Gastroesophageal sphincter (tissue), 4 donors: ENCODE measurements around the gene ARMC9. TPM values are rescaled to one million over a fixed set of nuclear protein-coding genes. Genes with fewer than 3 reads are reported as not detected.
A peak's percentile ranks its signal among the peaks of the same experiment; 100 is the strongest.
"Not testable (repeated sequence)": the region's sequence is repeated elsewhere in the genome, so short reads cannot be mapped to it uniquely, and the experiment has no call there.

Experiments used
- ATAC-seq: fragments of 150-250 bp; one replicate; pipeline ENCODE4 v1.9.1; 2016; ENCODE audit warnings: mild to moderate bottlenecking, moderate library complexity
- H3K27ac ChIP-seq, 4 donors: fragments of 200-600 bp; sonication (generic) in 3 of 4; 1 replicate in 3 of 4; 2 replicates in 1 of 4; pipeline ENCODE4 v1.5.1; 2016 to 2019
- H3K27me3 ChIP-seq: fragments of 200-600 bp; sonication (generic); one replicate; pipeline ENCODE4 v1.5.1; 2019
- H3K36me3 ChIP-seq, 2 donors: fragments of 200-600 bp; sonication (generic); one replicate each; pipeline ENCODE4 v1.5.1; 2019; ENCODE audit warnings: control low read depth in 1 of 2
- H3K4me1 ChIP-seq, 3 donors: fragments of 200-600 bp; sonication (generic); 1 replicate in 2 of 3; 2 replicates in 1 of 3; pipeline ENCODE4 v1.5.1; 2016 to 2019; ENCODE audit warnings: control low read depth in 2 of 3
- H3K4me3 ChIP-seq, 2 donors: fragments of 200-600 bp; sonication (generic); one replicate each; pipeline ENCODE4 v1.5.1; 2019; ENCODE audit warnings: mild to moderate bottlenecking in 1 of 2, moderate library complexity in 1 of 2
- H3K9me3 ChIP-seq, 3 donors: fragments of 200-600 bp; sonication (generic); one replicate each; pipeline ENCODE4 v1.5.1; 2017 to 2019; ENCODE audit warnings: control low read depth in 2 of 3
- CTCF ChIP-seq, 4 experiments: fragments of 200-600 bp in 2 of 4; fragments of 450-650 bp in 2 of 4; sonication (generic) in 1 of 4; IDR thresholded peaks; one replicate each; pipeline ENCODE4 v1.5.1; 2017 to 2019; ENCODE audit warnings: antibody characterized with exemption in 4 of 4, mild to moderate bottlenecking in 2 of 4, moderate library complexity in 2 of 4
- EP300 ChIP-seq: sonication (generic); formaldehyde crosslinking; IDR thresholded peaks from one replicate; pipeline ENCODE4 v1.6.1; 2017; ENCODE audit warnings: antibody characterized with exemption, mild to moderate bottlenecking
- POLR2A ChIP-seq, 2 donors: fragments of 450-650 bp; IDR thresholded peaks; one replicate each; pipeline ENCODE4 v1.6.1; 2017; ENCODE audit warnings: antibody characterized with exemption in 2 of 2, mild to moderate bottlenecking in 2 of 2, moderate library complexity in 1 of 2
- POLR2AphosphoS5 ChIP-seq: sonication (generic); formaldehyde crosslinking; IDR thresholded peaks from one replicate; pipeline ENCODE4 v1.6.1; 2017; ENCODE audit warnings: antibody characterized with exemption
- WGBS, 2 donors: methylation state at CpG; one replicate each; pipeline ENCODE4 v1.1.5; 2018; ENCODE audit warnings: low coverage in 1 of 2; 5-methylcytosine and 5-hydroxymethylcytosine counted together
- total RNA-seq, 4 donors: library from RNA; depleted of rRNA; stranded (reverse); fragments of >200 nt; gene quantifications; one replicate each; pipeline ENCODE4 v1.1.0, GENCODE V29; 2016

The ARMC9 gene
- total RNA-seq, 4 donors from 2014 or later, result 69.6 to 298 (median 152) TPM

DNA sequence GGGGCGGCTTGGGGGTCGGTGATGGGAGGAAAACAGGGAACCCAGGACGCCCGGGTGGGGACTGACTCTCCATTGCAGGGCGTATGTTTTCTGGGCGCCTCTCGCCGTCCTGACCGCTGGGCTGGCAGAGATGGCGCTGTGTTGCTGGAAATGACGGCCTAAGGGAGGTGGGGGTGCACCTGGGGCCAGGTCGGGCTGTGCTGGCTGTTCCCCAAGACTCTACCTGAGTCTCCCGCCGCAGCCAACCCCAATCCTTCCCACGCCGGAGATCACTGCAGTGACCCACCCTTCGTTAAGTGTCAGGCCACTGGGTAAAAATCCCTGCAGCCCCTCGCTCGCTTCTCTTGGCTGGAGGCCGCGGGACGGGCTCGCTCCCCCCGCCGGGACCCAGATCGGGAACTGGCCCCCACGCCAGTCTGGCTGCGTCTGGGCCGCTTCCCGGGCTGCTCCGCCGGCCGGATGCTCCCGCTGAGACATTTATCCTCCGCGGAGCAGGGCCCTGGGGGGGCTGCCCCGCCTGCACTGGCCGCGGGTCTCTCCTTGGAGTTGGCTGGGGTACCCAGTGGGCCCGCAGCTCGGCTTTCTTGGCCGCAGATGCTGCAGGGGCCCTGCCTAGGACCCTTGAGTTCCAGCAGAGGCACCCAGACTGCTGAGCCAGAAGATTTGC is 7.8 kb upstream of the ARMC9 start:
- H3K9me3 ChIP-seq, result no peaks in the 10 kb centered on the region
- peak; percentile 67 for ATAC-seq
- peak overlapping the region; percentile 18 to 53 for H3K4me3 ChIP-seq
- no peak for TF ChIP-seq EP300
- peak in 1 of 4 experiments; percentile 22 for TF ChIP-seq CTCF (IDR thresholded peaks at IDR 0.05)
- TF ChIP-seq POLR2AphosphoS5, result peak; percentile 79
- TF ChIP-seq POLR2A (IDR thresholded peaks at IDR 0.05), result no peak
- no peaks in the 10 kb centered on the region for H3K27me3 ChIP-seq
- peak overlapping the region; percentile 78 to 97 (median 94) for H3K27ac ChIP-seq
- peaks cover 0 to 52% (median 24%) of the 10 kb centered on the region in 3 donors for H3K4me1 ChIP-seq
- H3K36me3 ChIP-seq, result no peaks in the 10 kb centered on the region
- WGBS, 2 donors, result no CpG with 5 or more reads among the region's 42 CpGs

GRCh38 chr2:231191896-231192872 is 6.2 kb upstream of the ARMC9 start:
- Histone ChIP-seq H3K27ac (peak overlapping the region; percentile 78 to 97 (median 94)), H3K9me3 (no peaks in the 10 kb centered on the region), H3K4me1 (peaks cover 0 to 45% (median 21%) of the 10 kb centered on the region in 3 donors), H3K27me3 (no peaks in the 10 kb centered on the region), H3K36me3 (no peaks in the 10 kb centered on the region), H3K4me3 (no peak overlapping the region)
- ATAC-seq, result peak; percentile 76
- 22 to 36% methylated on average over 10 to 13 of the region's 19 CpGs for WGBS, 2 donors
- TF ChIP-seq EP300 (no peak), POLR2AphosphoS5 (peak; percentile 94), CTCF (IDR thresholded peaks at IDR 0.05) (peak in 3 of 4 experiments; percentile 80 to 86 (median 84)), POLR2A (IDR thresholded peaks at IDR 0.05) (no peak)

DNA sequence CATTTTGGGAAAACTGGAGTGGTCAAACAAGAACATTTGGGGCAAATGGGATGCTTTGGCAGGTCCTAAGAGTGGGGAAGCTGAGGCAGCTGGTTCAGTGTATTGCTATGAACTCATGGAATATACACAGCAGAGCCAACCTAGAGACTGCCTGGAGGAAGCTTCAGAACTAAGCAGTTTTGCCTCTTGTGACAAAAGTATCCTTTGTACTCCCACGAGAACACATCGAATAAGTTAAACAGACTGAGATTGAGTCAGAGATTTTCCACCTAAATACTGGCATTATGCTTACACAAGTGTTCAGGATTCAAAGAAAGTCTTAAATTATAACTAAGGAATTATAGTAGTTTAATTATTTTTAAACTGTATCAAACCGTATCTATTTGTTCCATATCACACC is 5.2 kb upstream of the ARMC9 start:
- TF ChIP-seq POLR2AphosphoS5, result no peak
- Histone ChIP-seq H3K9me3 (no peaks in the 10 kb centered on the region), H3K4me1 (peaks cover 0 to 54% (median 21%) of the 10 kb centered on the region in 3 donors), H3K36me3 (no peaks in the 10 kb centered on the region), H3K27me3 (no peaks in the 10 kb centered on the region), H3K27ac (peak overlapping the region in 3 of 4 donors; percentile 93 to 97 (median 96)), H3K4me3 (no peak overlapping the region)
- no peak for ATAC-seq
- 50 to 63% methylated on average over 2 to 3 of the region's 3 CpGs for WGBS, 2 donors

DNA sequence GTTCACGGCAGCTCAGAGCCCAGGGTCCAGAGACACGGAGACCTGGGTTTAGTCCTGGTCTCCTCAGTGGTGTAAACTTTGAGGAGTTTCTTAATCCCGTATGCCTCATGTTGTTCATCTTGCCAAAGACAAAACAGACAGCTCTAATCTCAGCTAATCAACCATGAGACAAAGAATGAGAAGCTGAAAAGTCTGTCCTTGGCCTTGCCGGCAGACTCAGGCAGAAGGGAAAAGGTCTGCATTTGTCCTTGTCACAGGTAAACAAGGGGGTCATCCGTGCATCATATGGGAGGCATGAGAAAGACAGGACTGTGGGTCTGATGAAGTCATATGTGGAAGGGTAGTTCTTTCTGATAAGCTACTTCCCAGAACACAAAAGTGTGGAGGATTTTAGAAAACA is 1.8 kb upstream of the ARMC9 start:
- H3K9me3 ChIP-seq, result no peaks in the 10 kb centered on the region
- ATAC-seq, result no peak
- no peak overlapping the region for H3K27ac ChIP-seq
- H3K27me3 ChIP-seq, result no peaks in the 10 kb centered on the region
- no peak overlapping the region for H3K4me3 ChIP-seq
- H3K36me3 ChIP-seq, result no peaks in the 10 kb centered on the region
- no peak for TF ChIP-seq EP300
- no peak for TF ChIP-seq CTCF (IDR thresholded peaks at IDR 0.05)
- no peak for TF ChIP-seq POLR2AphosphoS5
- TF ChIP-seq POLR2A (IDR thresholded peaks at IDR 0.05), result no peak
- H3K4me1 ChIP-seq, result peaks cover 0 to 53% (median 10%) of the 10 kb centered on the region in 3 donors
- WGBS, 2 donors, result 75% methylated on average over 5 of the region's 5 CpGs; no CpG with 5 or more reads in 1 of the 2 donors

DNA sequence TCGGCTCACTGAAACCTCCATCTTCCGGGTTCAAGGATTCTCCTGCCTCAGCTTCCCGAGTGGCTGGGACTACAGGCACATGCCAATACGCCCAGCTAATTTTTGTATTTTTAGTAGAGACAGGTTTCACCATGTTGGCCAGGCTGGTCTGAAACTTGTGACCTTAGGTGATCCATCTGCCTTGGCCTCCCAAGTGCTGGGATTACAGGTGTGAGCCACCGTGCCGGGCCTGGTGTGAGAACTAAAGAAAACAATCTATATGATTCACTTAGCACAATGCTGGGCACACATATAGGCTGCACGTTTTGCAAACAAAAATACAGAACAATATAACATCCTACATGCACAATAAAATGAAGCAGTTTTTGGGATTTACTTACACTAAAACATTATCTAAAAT is 1.2 kb upstream of the ARMC9 start:
- Histone ChIP-seq H3K27ac (peak overlapping the region in 2 of 4 donors; percentile 85 to 90), H3K4me1 (peaks cover 0 to 53% (median 7%) of the 10 kb centered on the region in 3 donors)
- not testable (repeated sequence) for ATAC-seq, H3K36me3 ChIP-seq, H3K4me3 ChIP-seq, H3K27me3 ChIP-seq, H3K9me3 ChIP-seq
- WGBS, 2 donors, result 93 to 100% methylated on average over 1 to 5 of the region's 7 CpGs
